ENCODE data around the gene SLC33A1.
A peak's percentile ranks its signal among the peaks of the same experiment; 100 is the strongest.
"Not testable (repeated sequence)": the region's sequence is repeated elsewhere in the genome, so short reads cannot be mapped to it uniquely, and the experiment has no call there.

SLC33A1 gene

GRCh38 chr3:155870945-155871745, 16.9 kb upstream of the SLC33A1 start:
- Mint-ChIP-seq H3K27me3 (no peaks in the 10 kb centered on the region), H3K36me3 (ENCODE audit: low read depth) (peaks cover 26% of the 10 kb centered on the region), H3K4me3 (peak overlapping the region; percentile 95), H3K9me3 (no peaks in the 10 kb centered on the region), H3K27ac (peak overlapping the region; percentile 91), H3K4me1 (ENCODE audit: low read depth) (peaks cover 41% of the 10 kb centered on the region)
- peak; percentile 74 for DNase-seq

GRCh38 chr3:155870133-155870944, 16.1 kb upstream of the SLC33A1 start, which contains the start of gene GMPS:
GMPS (plus strand) TSS chr3:155870650; CDS start chr3:155870871, 221 bp downstream.
- Mint-ChIP-seq H3K9me3 (no peaks in the 10 kb centered on the region), H3K27me3 (no peaks in the 10 kb centered on the region), H3K4me3 (peak within 1 kb of the TSS; percentile 95), H3K27ac (peak within 1 kb of the TSS; percentile 94), H3K36me3 (ENCODE audit: low read depth) (peaks cover 20% of the 10 kb centered on the region), H3K4me1 (ENCODE audit: low read depth) (peaks cover 34% of the 10 kb centered on the region)
- DNase-seq = peak; percentile 99

- Mint-ChIP-seq H3K27me3 (no peaks in the 10 kb centered on the region), H3K9me3 (no peaks in the 10 kb centered on the region), H3K36me3 (ENCODE audit: low read depth) (peaks cover 19% of the 10 kb centered on the region), H3K27ac (peak overlapping the region; percentile 94), H3K4me3 (peak overlapping the region; percentile 85), H3K4me1 (ENCODE audit: low read depth) (peaks cover 32% of the 10 kb centered on the region)
- no peak for DNase-seq
Measured at GRCh38 chr3:155869691-155870090, 15.5 kb upstream of the SLC33A1 start.

- Mint-ChIP-seq H3K4me1 (ENCODE audit: low read depth) (peaks cover 27% of the 10 kb centered on the region), H3K4me3 (no peak overlapping the region), H3K27me3 (no peaks in the 10 kb centered on the region), H3K36me3 (ENCODE audit: low read depth) (no peaks in the 10 kb centered on the region), H3K27ac (peak overlapping the region; percentile 83), H3K9me3 (no peaks in the 10 kb centered on the region)
- DNase-seq = no peak
Measured at GRCh38 chr3:155863072-155863784, 9.0 kb upstream of the SLC33A1 start.

GRCh38 chr3:155862290-155862982, 8.2 kb upstream of the SLC33A1 start:
- Mint-ChIP-seq H3K27ac (peak overlapping the region; percentile 83), H3K4me1 (ENCODE audit: low read depth) (peaks cover 27% of the 10 kb centered on the region), H3K4me3 (peak overlapping the region; percentile 46)
- not testable (repeated sequence) for H3K36me3 Mint-ChIP-seq (ENCODE audit: low read depth); H3K9me3 Mint-ChIP-seq; H3K27me3 Mint-ChIP-seq
- DNase-seq = peak; percentile 48

- H3K9me3 Mint-ChIP-seq = no peaks in the 10 kb centered on the region
- no peaks in the 10 kb centered on the region for H3K27me3 Mint-ChIP-seq
- H3K4me3 Mint-ChIP-seq = no peak overlapping the region
- no peak for DNase-seq
- peak overlapping the region; percentile 83 for H3K27ac Mint-ChIP-seq
- H3K36me3 Mint-ChIP-seq (ENCODE audit: low read depth) = no peaks in the 10 kb centered on the region
- peaks cover 27% of the 10 kb centered on the region for H3K4me1 Mint-ChIP-seq (ENCODE audit: low read depth)
Measured at GRCh38 chr3:155861476-155862183, 7.4 kb upstream of the SLC33A1 start.

- not testable (repeated sequence) for H3K27me3 Mint-ChIP-seq; H3K9me3 Mint-ChIP-seq; DNase-seq; H3K27ac Mint-ChIP-seq; H3K36me3 Mint-ChIP-seq (ENCODE audit: low read depth); H3K4me3 Mint-ChIP-seq
- H3K4me1 Mint-ChIP-seq (ENCODE audit: low read depth) = peaks cover 27% of the 10 kb centered on the region
Measured at GRCh38 chr3:155860424-155860823, 6.2 kb upstream of the SLC33A1 start.

GRCh38 chr3:155859859-155860258, 5.6 kb upstream of the SLC33A1 start:
- Mint-ChIP-seq H3K9me3 (no peaks in the 10 kb centered on the region), H3K36me3 (ENCODE audit: low read depth) (peaks cover 2% of the 10 kb centered on the region), H3K4me1 (ENCODE audit: low read depth) (peaks cover 31% of the 10 kb centered on the region), H3K4me3 (no peak overlapping the region), H3K27me3 (no peaks in the 10 kb centered on the region), H3K27ac (no peak overlapping the region)
- no peak for DNase-seq

- peaks cover 43% of the 10 kb centered on the region for H3K4me1 Mint-ChIP-seq (ENCODE audit: low read depth)
Measured at GRCh38 chr3:155853214-155854140, 750 bp downstream of the SLC33A1 start.

GRCh38 chr3:155852341-155852740, 1.9 kb downstream of the SLC33A1 start:
- Mint-ChIP-seq H3K9me3 (no peaks in the 10 kb centered on the region), H3K27ac (peak overlapping the region; percentile 99), H3K4me1 (ENCODE audit: low read depth) (peaks cover 51% of the 10 kb centered on the region)

More at GRCh38 chr3:155853214-155854140, 750 bp downstream of the SLC33A1 start:
- Mint-ChIP-seq H3K36me3 (ENCODE audit: low read depth) (peaks cover 48% of the 10 kb centered on the region), H3K27me3 (no peaks in the 10 kb centered on the region), H3K27ac (peak overlapping the region; percentile 99), H3K4me3 (peak overlapping the region; percentile 99), H3K9me3 (no peaks in the 10 kb centered on the region)
- no peak for DNase-seq

GRCh38 chr3:155849404-155849803, 4.8 kb downstream of the SLC33A1 start:
- Mint-ChIP-seq H3K36me3 (ENCODE audit: low read depth) (peaks cover 71% of the 10 kb centered on the region), H3K4me3 (peak overlapping the region; percentile 60), H3K4me1 (ENCODE audit: low read depth) (peaks cover 64% of the 10 kb centered on the region)
- not testable (repeated sequence) for H3K9me3 Mint-ChIP-seq, DNase-seq, H3K27me3 Mint-ChIP-seq, H3K27ac Mint-ChIP-seq

More at GRCh38 chr3:155852341-155852740, 1.9 kb downstream of the SLC33A1 start:
- H3K36me3 Mint-ChIP-seq (ENCODE audit: low read depth) = peaks cover 56% of the 10 kb centered on the region
- no peak for DNase-seq
- no peaks in the 10 kb centered on the region for H3K27me3 Mint-ChIP-seq
- peak overlapping the region; percentile 99 for H3K4me3 Mint-ChIP-seq

- DNase-seq = no peak
- peaks cover 73% of the 10 kb centered on the region for H3K4me1 Mint-ChIP-seq (ENCODE audit: low read depth)
- peaks cover 63% of the 10 kb centered on the region for H3K36me3 Mint-ChIP-seq (ENCODE audit: low read depth)
- no peak overlapping the region for H3K27ac Mint-ChIP-seq
- H3K9me3 Mint-ChIP-seq = no peaks in the 10 kb centered on the region
- peak overlapping the region; percentile 26 for H3K4me3 Mint-ChIP-seq
- H3K27me3 Mint-ChIP-seq = no peaks in the 10 kb centered on the region
Measured at GRCh38 chr3:155847993-155848392, 6.2 kb downstream of the SLC33A1 start.

All from activated T-cell treated with anti-CD3 and anti-CD28 coated beads, Interleukin-2, amount 50 U/mL, for 24 hours (primary cell).